ENCODE data around the gene LDLRAD2.
"Not testable (repeated sequence)": the region's sequence is repeated elsewhere in the genome, so short reads cannot be mapped to it uniquely, and the experiment has no call there.

LDLRAD2 gene

GRCh38 chr1:21824926-21825325 lies 12.9 kb downstream of the LDLRAD2 start:
- DNase-seq, result no peak

GRCh38 chr1:21825393-21825792 lies 13.3 kb downstream of the LDLRAD2 start:
- no peak for DNase-seq

- not testable (repeated sequence) for DNase-seq
Measured at GRCh38 chr1:21826694-21827093, 14.6 kb downstream of the LDLRAD2 start.

- no peak for DNase-seq
Measured at GRCh38 chr1:21827141-21827679, 15.1 kb downstream of the LDLRAD2 start.

DNA sequence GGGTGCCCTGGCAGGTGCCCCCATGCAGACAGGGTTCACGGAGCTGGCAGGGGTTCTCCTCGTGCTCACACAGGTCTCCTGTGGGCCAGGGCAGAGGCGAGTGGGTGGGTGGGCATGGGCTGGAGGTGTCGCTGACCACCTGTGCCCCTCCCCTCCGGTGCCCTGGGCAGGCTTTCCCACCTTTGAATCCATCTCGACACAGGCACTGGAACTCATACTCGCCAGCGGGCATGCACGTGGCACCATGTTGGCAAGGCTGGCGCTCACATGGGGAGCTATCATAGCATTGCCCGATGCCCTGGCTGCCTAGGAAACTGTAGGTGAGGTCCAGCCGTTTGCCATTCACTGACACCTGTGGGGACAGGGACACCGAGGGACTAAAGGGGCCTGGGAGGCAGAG lies 16.0 kb downstream of the LDLRAD2 start:
- no peak for DNase-seq

- no peak for DNase-seq
Measured at GRCh38 chr1:21828506-21829210, 16.6 kb downstream of the LDLRAD2 start.

GRCh38 chr1:21829294-21829693 lies 17.2 kb downstream of the LDLRAD2 start:
- no peak for DNase-seq

DNA sequence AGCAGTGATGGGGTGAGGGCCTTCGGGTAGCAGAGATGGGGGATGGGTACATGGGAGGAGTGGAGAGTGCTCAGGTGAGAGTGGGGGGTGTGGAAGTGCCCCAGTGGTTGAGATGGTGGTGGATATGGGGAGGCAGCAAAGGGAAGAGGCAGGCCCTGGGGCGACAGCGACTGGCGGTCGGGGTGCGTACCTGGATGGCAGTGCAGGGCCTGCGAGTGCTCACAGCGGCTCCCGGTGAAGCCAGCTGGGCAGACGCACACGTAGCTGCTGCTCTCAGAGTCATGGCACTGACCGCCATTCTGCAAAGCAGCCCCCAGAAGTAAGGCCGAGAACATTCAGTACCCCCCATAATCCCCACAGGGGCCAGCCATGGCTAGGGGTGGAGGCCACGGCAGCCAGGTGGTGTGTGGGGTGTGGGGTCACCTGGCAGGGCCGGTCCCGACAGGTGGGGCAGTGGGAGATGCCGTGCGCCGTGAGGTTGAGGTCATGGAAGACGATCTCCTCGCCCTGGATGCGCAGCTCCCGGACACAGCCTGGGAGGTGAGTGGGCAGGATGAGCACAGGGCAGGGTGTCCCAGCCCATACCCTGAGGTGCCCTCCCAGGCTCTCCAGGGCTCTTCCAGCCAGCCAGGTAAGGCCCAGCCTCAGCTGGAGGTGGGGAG lies 18.9 kb downstream of the LDLRAD2 start:
- no peak for DNase-seq

DNA sequence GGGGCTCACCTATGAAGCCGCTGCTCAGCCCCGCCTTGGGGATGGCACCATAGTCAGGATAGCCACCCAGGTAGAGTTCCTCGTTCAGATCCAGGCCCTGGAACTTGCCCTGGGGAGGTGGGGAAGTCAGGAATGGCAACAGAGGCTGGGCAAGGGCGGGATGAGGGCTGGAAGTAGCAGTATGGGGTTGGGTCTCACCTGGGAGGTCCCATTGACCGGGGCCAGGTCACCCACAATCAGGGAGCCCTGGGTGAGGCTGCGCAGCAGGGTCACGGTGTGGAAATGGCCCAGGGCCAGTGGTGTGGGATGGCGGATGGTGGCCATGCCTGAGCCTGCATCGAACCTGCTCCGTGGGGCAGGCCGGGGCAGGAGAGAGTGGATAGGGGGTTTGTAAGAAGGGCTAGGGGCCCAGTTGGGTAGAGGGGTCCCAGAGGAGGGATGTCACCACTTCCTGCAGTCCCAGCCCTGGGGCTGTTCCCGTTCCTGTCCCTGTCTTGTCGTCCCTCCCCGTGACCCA lies 19.4 kb downstream of the LDLRAD2 start:
- DNase-seq, result no peak

- DNase-seq, result no peak
Measured at GRCh38 chr1:21833392-21833976, 21.4 kb downstream of the LDLRAD2 start.

DNA sequence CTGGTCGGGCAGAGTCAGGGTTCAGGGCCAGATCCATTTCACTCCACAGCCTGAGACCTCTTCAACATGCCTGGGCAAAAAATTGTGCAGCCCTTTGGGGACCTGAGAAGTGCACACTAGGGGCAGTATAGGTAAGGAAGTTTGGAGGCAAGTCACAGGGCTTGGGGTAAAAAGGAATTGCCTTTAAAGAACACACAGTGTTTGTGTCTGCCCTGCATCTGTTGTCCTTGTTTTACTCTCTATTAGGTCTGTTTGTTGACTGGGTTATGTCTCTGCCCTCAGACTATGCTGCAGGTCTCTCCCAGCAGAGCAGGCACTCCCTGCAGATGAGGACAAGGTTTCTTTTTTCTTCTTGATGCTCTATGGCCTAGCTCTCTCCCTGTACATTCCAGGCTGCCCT lies 22.0 kb downstream of the LDLRAD2 start:
- no peak for DNase-seq

DNA sequence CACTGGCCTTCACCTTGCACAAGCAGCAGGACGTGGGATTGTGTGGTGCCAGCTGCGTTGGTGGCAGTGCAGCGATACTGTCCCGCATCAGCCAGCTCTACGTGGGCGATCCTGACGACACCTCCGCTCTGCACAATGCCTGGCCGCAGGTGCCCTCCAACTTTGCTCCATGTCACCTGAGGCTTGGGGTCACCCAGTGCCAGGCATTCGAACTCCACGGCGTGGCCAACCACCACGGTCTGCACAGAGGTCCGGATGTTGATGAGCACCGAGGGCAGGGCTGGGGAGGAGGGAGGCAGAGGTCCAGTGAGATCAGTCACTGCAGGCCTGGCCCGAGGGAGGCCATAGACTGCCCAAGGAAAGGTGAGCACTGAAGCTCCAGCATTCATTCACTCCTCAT lies 22.6 kb downstream of the LDLRAD2 start:
- DNase-seq, result no peak

GRCh38 chr1:21836010-21836409 lies 23.9 kb downstream of the LDLRAD2 start:
- DNase-seq, result no peak

GRCh38 chr1:21836729-21837128 lies 24.7 kb downstream of the LDLRAD2 start:
- DNase-seq, result no peak

DNA sequence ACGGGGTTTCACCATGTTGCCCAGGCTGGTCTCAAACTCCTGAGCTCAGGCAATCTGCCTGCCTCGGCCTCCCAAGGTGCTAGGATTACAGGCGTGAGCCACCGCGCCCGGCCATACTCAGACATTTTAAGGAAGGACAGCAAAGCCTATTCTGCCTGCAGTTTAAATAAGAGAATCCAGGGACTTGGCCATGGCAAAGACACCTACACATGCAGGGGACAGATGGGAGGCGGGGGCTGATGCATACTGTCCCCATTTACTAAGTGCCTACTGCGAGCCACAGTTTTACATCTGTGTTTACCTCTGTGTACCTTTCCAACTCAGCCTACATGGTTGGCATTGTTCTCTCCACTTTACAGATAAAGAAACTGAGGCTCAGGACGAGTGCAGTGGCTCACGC lies 25.4 kb downstream of the LDLRAD2 start:
- no peak for DNase-seq

DNA sequence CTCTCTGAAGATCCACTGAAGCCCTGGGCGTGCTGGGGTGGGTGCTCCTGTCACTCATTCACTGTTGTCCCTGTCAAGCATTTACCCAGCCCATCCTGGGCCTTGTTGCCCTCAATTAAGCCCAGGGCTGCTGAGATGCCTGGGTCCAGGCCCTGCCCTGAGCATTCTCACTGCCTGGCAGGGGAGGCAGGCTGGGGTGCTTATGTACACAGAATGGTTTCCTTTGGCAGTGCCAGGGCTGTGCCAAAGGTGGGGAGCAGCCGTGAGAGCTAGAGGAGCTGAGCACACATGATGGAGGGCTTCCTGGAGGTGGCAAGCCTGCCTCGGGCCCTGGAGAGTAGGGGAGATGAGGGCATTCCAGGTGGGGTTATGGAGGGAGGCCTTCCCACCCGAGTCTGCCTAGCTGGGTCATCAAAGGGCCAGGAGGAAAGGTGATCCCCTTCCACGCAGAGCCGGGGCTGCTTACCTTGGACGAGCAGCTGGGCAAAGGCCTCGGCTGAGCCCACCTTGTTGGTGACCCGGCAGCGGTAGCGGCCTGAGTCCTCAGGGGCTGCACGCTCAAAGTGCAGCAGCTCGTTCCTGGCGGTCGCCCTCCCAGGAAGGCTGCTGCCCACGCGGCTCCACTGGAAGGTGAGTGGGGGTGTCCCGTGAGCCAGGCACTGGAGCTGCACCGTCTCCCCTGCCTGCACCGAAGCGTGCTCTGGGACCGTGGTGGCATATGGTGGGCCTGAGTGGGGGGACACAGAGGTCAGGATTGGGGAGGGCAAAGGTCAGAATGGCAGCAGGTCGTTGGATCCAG lies 26.5 kb downstream of the LDLRAD2 start:
- no peak for DNase-seq

DNA sequence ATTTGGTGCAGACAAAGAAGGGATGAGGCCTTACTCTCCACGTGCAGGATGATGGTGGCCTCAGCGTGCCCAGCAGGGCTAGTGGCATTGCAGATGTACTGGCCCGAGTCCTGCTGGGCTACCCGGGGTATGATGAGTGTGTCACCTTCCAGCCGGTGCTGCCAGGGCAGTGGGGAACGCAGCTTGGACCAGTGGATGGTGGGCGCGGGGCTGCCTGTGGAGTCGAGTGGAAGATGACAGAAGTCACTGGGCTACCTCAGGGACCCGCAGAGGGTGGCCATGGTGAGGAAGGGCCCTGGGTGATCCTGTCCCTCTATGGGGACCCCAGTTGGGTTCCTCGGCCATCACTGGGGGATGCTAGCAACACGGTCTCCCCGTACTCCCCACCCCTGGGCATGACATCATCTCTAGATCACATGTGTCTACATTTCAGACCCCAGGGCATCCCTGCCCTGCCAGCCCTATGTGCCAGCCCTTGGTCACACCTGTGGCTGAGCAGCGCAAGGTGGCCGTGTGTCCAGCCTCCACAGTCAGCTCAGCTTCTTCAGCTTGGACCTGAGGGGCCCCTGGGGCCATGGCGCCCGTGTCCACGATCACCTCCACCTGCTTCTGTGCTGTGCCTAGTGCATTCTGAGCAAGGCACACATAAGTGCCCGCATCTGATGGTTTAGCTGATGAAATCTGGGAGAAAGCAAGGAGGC lies 27.4 kb downstream of the LDLRAD2 start:
- no peak for DNase-seq

- DNase-seq, result no peak
Measured at GRCh38 chr1:21840981-21841380, 28.9 kb downstream of the LDLRAD2 start.

- DNase-seq, result no peak
Measured at GRCh38 chr1:21841852-21842466, 29.9 kb downstream of the LDLRAD2 start.

DNA sequence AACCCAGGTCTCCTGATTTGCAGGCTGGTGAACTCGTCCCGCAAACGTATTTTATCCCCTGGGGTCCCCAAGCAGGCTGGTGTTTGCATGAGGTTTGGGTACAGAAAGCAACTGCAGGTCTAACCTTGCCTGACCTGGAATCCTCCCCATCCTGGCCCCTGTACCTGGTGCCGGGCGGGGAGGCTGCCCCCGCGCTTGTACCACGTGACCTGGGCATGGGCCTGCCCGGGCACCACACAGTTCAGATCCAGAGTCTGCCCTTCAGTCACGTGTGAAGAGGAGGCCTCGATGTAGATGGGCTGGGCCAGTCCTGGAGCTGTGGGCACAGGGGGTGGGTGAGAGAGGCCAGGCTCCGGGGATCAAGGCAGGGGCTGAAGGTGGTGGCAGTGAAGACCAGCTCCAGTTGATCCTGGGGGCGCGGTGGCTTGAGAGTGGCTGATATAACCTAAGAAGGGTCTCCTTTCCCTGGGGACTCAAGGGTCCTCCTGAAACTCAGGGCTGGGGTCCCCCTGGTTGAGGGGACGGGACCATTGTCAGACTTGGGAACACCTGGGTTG lies 30.6 kb downstream of the LDLRAD2 start:
- DNase-seq, result no peak

- no peak for DNase-seq
Measured at GRCh38 chr1:21843208-21843607, 31.1 kb downstream of the LDLRAD2 start.

- no peak for DNase-seq
Measured at GRCh38 chr1:21843996-21844395, 31.9 kb downstream of the LDLRAD2 start.
